NT2/D1 (cell line): ENCODE data around the gene LHFPL6.

Source experiments
- SUZ12 ChIP-seq: IDR thresholded peaks from 2 replicates; pipeline ENCODE4 v1.6.1; 2011; ENCODE audit not compliant: insufficient read length, insufficient read depth; ENCODE audit errors: extremely low read depth
- YY1 ChIP-seq: IDR thresholded peaks from 2 replicates; pipeline ENCODE4 v1.6.1; 2011; ENCODE audit not compliant: insufficient read length, insufficient read depth
- ZNF274 ChIP-seq: IDR thresholded peaks from 2 replicates; pipeline ENCODE4 v1.6.1; 2011; ENCODE audit warnings: mild to moderate bottlenecking, low read depth, low read length

- TF ChIP-seq SUZ12 (no peak), ZNF274 (no peak), YY1 (no peak)
These were observed 37.7 kb downstream of the LHFPL6 start for GRCh38 chr13:39565036-39565949.
